Nucleus accumbens (tissue), 56 donors: ENCODE data around the gene MAN2A2.
A peak's percentile ranks its signal among the peaks of the same experiment; 100 is the strongest.
"Not testable (repeated sequence)": the region's sequence is repeated elsewhere in the genome, so short reads cannot be mapped to it uniquely, and the experiment has no call there.

Experiments used
- DNase-seq, 56 donors: peaks; one replicate each; lab custom pipeline; 2025; lab: John Stamatoyannopoulos, UW

MAN2A2 gene

DNA sequence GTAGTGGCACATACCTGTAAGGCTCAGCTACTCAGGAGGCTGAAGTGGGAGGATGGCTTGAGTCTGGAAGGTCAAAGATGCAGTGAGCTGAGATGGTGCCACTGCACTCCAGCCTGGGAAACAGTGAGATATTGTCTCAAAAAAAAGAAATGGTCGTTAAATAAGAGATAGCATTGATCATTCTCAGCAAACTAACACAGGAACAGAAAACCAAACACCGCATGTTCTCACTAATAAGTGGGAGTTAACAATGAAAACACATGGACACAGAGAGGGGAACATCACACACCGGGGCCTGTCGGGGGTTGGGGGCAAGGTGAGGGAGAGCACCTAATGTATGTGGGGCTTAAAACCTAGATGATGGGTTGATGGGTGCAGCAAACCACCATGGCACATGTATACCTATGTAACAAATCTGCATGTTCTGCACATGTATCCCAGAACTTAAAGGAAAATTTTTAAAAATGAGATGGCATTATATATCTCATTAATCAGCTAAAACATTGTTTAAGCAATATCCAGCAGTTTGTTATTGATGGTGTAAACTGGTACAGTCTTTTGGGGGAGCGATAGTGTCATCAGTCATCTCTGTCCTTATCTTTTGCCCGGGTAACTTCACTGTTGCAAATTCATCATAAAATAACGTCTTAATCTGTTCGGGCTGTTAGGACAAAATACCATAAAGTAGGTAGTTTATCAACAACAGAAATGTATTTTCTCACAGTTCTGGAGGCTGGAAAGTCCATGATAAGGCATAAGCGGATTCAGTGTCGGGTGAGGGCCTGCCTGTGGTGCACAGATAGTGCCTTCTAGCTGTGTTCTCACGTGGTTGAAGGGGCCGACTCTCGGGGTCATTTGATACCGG, 1.7 kb upstream of the MAN2A2 start:
- DNase-seq: peak in 17 of 56 donors; percentile 10 to 45 (median 19)

DNA sequence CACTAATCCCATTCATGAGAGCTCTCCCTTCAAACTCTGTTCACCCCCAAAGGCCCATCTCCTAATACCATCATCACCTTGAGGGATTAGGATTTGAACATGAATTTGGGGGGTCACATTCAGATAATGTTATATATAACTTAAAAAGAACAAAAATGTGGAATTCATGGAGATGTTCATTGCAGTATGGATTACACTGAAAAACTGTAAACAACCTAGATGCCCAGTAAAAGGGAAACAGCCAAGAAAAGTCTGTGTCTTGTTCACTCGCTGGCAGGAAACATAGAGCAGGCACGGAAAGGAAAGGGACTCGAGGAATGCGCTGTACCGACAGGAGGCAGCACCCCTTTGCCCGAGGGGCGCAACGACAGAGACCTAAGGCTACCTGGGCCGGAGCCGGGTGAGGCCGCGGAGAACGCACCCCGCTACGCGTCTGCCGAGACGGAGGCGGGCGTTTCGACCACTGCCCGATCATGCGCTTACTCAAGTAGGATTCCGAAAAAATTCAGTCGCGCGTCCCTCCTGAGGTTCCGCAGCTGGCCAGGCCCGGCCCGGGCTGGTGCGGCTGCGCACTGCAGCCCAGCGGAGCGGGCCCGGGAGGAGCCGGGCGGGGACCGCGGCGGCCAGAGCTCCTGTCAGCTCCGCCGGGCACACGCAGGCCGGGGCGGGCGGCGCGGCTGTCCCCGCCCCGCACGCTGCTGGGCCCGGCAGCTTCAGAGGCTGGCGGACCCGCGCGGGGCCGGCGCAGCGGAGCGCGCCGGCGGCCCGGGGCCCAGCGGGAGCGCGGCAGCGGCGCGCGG, 862 bp upstream of the MAN2A2 start:
- DNase-seq: peak in 54 of 56 donors; percentile 16 to 84 (median 68)

DNA sequence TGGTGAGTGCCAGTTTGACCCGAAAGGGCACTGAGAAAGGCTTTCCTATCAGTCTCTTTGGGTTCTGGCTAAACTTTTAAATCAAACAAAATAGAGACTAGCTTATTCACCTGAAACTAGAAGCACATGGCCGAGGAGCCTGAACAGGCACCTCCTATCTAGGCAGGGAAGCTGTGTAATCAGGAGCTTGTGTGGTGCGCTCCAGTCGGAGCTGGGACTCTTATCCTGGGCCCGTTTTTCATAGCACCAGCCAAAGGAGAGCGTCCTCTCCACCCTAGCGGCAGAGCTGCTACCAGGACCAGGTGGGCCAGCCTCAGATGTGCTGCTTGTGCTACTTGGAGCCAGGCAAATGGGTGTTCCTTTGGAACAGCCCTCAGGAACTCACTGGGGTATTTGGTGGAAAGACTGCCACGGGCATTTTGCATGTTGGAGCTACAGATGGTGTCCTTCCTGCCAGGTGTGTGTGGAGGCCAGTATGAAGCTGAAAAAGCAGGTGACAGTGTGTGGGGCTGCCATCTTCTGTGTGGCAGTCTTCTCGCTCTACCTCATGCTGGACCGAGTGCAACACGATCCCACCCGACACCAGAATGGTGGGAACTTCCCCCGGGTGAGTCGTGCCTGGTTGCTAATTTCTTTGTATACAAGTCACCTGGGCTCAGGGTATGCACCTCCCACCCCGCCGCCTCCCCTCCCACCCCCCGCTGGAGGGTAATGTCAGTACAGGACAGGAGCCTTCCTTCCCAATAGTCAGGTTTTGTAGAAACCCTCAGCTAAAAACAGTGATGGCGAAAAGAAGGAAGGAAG, 833 bp downstream of the MAN2A2 start:
- DNase-seq: peak in 3 of 56 donors; percentile 49 to 59 (median 59)

DNA sequence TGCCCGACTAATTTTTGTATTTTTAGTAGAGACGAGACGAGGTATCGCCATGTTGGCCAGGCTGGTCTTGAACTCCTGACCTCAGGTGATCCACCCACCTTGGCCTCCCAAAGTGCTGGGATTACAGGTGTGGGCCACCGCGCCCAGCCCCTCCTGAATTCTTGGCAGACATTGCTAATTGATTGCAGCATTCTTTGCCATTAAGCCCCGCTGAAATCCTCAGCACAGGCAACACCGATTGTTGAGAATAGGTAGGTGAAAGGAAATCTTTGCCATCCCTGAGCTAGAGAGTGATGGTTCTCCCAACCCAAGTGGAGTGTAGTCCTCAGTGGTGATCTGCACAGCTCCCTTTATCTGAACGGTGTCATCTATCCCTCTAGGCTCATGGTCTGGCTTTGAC, 1.6 kb downstream of the MAN2A2 start:
- DNase-seq: no peak

DNA sequence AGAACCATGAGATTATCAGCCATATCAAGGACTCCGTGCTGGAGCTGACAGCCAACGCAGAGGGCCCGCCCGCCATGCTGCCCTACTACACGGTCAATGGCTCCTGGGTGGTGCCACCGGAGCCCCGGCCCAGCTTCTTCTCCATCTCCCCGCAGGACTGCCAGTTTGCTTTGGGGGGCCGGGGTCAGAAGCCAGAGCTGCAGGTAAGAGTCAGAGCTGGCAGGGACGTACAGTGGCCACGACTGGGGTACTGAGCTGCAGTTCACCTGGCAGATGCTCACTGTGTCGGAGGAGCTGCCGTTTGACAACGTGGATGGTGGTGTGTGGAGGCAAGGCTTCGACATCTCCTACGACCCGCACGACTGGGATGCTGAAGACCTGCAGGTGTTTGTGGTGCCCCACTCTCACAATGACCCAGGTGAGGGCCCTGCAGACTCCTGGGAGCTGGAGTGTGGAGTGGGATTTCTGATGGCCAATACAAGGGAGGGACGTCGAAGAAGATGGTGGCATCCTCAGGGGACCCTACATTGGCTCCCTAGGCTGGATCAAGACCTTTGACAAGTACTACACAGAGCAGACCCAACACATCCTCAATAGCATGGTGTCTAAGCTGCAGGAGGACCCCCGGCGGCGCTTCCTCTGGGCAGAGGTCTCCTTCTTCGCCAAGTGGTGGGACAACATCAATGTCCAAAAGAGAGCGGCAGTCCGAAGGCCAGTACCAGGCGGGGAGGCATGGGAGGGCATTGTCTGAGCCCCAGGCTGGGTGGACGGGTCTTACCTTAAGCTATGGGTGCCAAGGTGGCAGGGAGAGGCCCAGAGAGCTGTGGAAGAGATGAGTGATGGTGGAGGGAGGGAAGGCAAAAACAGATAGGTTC, 2.4 kb downstream of the MAN2A2 start:
- no peak for DNase-seq

- no peak for DNase-seq
Measured at GRCh38 chr15:90906181-90906849, 3.2 kb downstream of the MAN2A2 start.

GRCh38 chr15:90907051-90907660, 4.1 kb downstream of the MAN2A2 start:
- DNase-seq: peak in 1 of 56 donors; percentile 19

DNA sequence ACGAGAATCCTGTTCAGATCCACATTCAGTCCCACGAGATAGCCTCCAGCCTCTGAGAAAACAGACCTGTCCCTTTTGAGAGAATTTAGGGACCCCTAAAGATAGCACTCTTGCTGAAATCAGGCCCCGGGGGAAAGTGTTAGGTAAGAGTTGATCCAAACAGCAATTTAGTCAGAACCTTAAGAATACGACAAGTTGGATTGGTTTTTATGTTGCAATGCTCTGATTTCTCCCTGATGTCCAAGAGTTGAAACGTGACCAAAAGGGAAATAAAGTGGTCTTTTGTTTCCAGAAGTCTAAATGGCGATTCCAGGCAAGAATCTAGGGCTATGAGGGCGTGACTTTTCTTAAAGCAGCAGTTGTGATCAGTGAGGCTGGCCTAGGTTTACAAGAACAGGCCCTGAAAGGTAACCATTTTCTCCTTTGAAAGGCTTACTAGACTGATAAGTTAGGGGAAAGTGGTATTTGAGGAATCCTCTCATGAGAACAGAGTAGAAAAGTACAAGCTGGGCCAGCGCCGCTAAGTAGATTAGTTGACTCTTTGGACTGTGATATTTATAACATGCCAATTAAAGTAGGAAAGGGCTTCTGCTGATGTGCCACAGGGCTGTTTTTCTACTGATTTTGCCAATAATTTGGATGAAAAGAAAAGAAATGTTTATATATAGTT, 4.9 kb downstream of the MAN2A2 start:
- peak in 1 of 56 donors; percentile 14 for DNase-seq

DNA sequence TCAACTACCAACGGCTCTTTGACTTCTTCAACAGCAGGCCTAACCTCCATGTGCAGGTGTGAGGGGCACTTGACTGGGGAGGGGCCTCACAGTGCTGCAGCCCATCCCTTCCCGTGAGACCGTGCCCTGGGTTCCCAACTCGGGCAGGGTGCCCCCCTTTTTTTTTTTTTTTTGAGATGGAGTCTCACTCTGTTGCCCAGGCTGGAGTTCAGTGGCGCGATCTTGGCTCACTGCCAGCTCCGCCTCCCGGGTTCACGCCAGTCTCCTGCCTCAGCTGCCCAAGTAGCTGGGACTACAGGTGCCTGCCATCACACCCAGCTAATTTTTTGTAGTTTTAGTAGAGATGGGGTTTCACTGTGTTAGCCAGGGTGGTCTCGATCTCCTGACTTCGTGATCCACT, 6.3 kb downstream of the MAN2A2 start:
- not testable (repeated sequence) for DNase-seq

GRCh38 chr15:90909976-90910375, 6.9 kb downstream of the MAN2A2 start:
- no peak for DNase-seq

- DNase-seq: no peak
Measured at GRCh38 chr15:90910441-90911301, 7.6 kb downstream of the MAN2A2 start.

- DNase-seq: no peak
Measured at GRCh38 chr15:90911302-90911623, 8.2 kb downstream of the MAN2A2 start.

- DNase-seq: no peak
Measured at GRCh38 chr15:90911906-90912769, 9.0 kb downstream of the MAN2A2 start.

DNA sequence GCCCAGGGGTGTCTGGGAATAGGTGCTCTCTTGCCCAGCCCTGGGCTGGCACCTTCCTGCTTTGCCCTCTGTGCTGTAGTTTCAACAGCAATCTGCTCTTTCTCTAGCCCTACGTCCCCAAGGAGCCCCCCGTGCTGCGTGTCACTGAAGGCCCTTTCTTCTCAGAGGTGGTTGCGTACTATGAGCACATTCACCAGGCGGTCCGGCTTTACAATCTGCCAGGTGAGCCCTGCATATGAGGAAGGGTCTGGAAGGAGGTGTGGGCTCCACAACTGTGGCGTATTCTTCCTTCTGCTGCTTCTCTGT, 9.6 kb downstream of the MAN2A2 start:
- no peak for DNase-seq

GRCh38 chr15:90913398-90913944, 10.4 kb downstream of the MAN2A2 start:
- DNase-seq: no peak
